Sigmoid colon (tissue), 4 donors: ENCODE results near the gene SLC39A11.

Source experiments
- EP300 ChIP-seq, 4 donors: sonication (generic); formaldehyde crosslinking; IDR thresholded peaks; one replicate each; pipeline ENCODE4 v1.6.1; 2017; ENCODE audit warnings: antibody characterized with exemption in 4 of 4
- TF ChIP-seq, protein P1 (sequence below), 4 experiments: fragments of 450-650 bp in 3 of 4; fragments of 200-600 bp in 1 of 4; IDR thresholded peaks; one replicate each; pipeline ENCODE4 v1.5.1; 2016 to 2019; ENCODE audit warnings: antibody characterized with exemption in 4 of 4, mild to moderate bottlenecking in 3 of 4, moderate library complexity in 2 of 4

- TF ChIP-seq, protein P1, sequence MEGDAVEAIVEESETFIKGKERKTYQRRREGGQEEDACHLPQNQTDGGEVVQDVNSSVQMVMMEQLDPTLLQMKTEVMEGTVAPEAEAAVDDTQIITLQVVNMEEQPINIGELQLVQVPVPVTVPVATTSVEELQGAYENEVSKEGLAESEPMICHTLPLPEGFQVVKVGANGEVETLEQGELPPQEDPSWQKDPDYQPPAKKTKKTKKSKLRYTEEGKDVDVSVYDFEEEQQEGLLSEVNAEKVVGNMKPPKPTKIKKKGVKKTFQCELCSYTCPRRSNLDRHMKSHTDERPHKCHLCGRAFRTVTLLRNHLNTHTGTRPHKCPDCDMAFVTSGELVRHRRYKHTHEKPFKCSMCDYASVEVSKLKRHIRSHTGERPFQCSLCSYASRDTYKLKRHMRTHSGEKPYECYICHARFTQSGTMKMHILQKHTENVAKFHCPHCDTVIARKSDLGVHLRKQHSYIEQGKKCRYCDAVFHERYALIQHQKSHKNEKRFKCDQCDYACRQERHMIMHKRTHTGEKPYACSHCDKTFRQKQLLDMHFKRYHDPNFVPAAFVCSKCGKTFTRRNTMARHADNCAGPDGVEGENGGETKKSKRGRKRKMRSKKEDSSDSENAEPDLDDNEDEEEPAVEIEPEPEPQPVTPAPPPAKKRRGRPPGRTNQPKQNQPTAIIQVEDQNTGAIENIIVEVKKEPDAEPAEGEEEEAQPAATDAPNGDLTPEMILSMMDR (IDR thresholded peaks at IDR 0.05): no peak
- TF ChIP-seq EP300 (IDR thresholded peaks at IDR 0.05): no peak
Observed at GRCh38 chr17:73089322-73090317, 2.9 kb downstream of the SLC39A11 start.
